Esophagus muscularis mucosa (tissue), 4 donors: ENCODE data around the gene MDFIC2.

Source experiments
- EP300 ChIP-seq: sonication (generic); formaldehyde crosslinking; IDR thresholded peaks from one replicate; pipeline ENCODE4 v1.6.1; 2017; ENCODE audit warnings: antibody characterized with exemption
- POLR2A ChIP-seq: fragments of 450-650 bp; IDR thresholded peaks from one replicate; pipeline ENCODE4 v1.6.1; 2017; ENCODE audit warnings: antibody characterized with exemption, moderate library complexity, mild to moderate bottlenecking, low read depth
- POLR2AphosphoS5 ChIP-seq, 2 donors: sonication (generic); formaldehyde crosslinking; IDR thresholded peaks; one replicate each; pipeline ENCODE4 v1.6.1; 2017; ENCODE audit warnings: antibody characterized with exemption in 2 of 2
- TF ChIP-seq, protein P1 (sequence below), 3 experiments: fragments of 200-600 bp in 2 of 3; fragments of 450-650 bp in 1 of 3; sonication (generic) in 2 of 3; IDR thresholded peaks; one replicate each; pipeline ENCODE4 v1.5.1; 2017 to 2019; ENCODE audit warnings: antibody characterized with exemption in 3 of 3, mild to moderate bottlenecking in 2 of 3, moderate library complexity in 1 of 3

DNA sequence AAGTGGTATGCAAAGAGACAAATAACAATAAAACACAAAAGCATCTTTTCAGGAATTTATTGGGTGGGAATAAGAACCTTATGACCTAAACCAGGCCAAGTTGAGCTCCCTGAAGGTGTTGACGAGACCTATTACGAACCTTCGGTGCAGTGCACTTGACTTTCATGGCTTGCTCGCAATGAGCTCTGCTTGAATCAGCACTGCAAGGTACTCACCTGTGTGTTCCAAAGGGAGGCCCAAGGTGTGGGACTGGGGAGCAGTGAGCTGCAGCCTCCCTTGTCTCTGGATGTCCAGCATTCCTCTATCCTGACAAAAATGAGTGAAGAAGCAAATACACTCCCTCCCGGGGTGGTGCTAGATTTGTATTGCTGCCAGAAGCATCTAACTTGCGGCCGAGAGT is at the start of gene MDFIC2:
- TF ChIP-seq, protein P1, sequence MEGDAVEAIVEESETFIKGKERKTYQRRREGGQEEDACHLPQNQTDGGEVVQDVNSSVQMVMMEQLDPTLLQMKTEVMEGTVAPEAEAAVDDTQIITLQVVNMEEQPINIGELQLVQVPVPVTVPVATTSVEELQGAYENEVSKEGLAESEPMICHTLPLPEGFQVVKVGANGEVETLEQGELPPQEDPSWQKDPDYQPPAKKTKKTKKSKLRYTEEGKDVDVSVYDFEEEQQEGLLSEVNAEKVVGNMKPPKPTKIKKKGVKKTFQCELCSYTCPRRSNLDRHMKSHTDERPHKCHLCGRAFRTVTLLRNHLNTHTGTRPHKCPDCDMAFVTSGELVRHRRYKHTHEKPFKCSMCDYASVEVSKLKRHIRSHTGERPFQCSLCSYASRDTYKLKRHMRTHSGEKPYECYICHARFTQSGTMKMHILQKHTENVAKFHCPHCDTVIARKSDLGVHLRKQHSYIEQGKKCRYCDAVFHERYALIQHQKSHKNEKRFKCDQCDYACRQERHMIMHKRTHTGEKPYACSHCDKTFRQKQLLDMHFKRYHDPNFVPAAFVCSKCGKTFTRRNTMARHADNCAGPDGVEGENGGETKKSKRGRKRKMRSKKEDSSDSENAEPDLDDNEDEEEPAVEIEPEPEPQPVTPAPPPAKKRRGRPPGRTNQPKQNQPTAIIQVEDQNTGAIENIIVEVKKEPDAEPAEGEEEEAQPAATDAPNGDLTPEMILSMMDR (IDR thresholded peaks at IDR 0.05), result no peak
- TF ChIP-seq POLR2A (no peak), EP300 (no peak), POLR2AphosphoS5 (IDR thresholded peaks at IDR 0.05) (no peak)
